Naive thymus-derived CD4-positive, alpha-beta T cell (primary cell): Measurements from ENCODE around the gene PIK3CA. TPM values are rescaled to one million over a fixed set of nuclear protein-coding genes. Genes with fewer than 3 reads are reported as not detected.
"Not testable (repeated sequence)": the region's sequence is repeated elsewhere in the genome, so short reads cannot be mapped to it uniquely, and the experiment has no call there.

ENCODE experiments used
- ATAC-seq: fragments of 150-1000 bp; cut with Tn5 transposase; 2 replicates; pipeline ENCODE4 v1.10.0; 2021; ENCODE audit warnings: mild to moderate bottlenecking, moderate library complexity
- CTCF ChIA-PET: fragments of 350-600 bp; sonication (Branson Sonifier 250); formaldehyde crosslinking; loops from one replicate; lab custom pipeline; 2021; ENCODE audit warnings: antibody characterized with exemption; lab: Charles Lee
- POLR2A ChIA-PET: fragments of 350-600 bp; sonication (Branson Sonifier 250); formaldehyde crosslinking; loops from one replicate; lab custom pipeline; 2021; ENCODE audit warnings: antibody characterized with exemption, inconsistent platforms; lab: Charles Lee
- DNase-seq, 9 donors: peaks; one replicate each; pipeline versions ENCODE4 v3.0.0 to v3.0.0-alpha.2; 2020 to 2022; ENCODE audit warnings: mixed read lengths in 1 of 9
- H3K27ac ChIP-seq: one replicate; pipeline ENCODE4 v1.7.0; 2013; ENCODE audit warnings: mild to moderate bottlenecking, low read depth, low read length, moderate library complexity
- H3K27me3 ChIP-seq, 2 donors: one replicate each; pipeline ENCODE4 v1.7.0; 2013; ENCODE audit warnings: low read length in 2 of 2, mild to moderate bottlenecking in 2 of 2, moderate library complexity in 2 of 2; ENCODE audit not compliant: control insufficient read depth in 2 of 2, insufficient read depth in 2 of 2
- H3K36me3 ChIP-seq, 3 experiments: 1 replicate in 2 of 3; 2 replicates in 1 of 3; pipeline ENCODE4 v1.7.0; 2013; ENCODE audit warnings: low read length in 3 of 3, mild to moderate bottlenecking in 3 of 3, moderate library complexity in 1 of 3; ENCODE audit not compliant: insufficient read depth in 3 of 3, control insufficient read depth in 2 of 3
- H3K4me1 ChIP-seq, 2 donors: one replicate each; pipeline ENCODE4 v1.7.0; 2013; ENCODE audit warnings: low read length in 2 of 2, mild to moderate bottlenecking in 2 of 2, moderate library complexity in 1 of 2; ENCODE audit not compliant: control insufficient read depth in 2 of 2, insufficient read depth in 2 of 2
- H3K4me3 ChIP-seq: 2 replicates; pipeline ENCODE4 v1.7.0; 2013; ENCODE audit warnings: mild to moderate bottlenecking, low read length
- H3K9me3 ChIP-seq, 3 experiments: 1 replicate in 2 of 3; 2 replicates in 1 of 3; pipeline ENCODE4 v1.7.0; 2013; ENCODE audit warnings: low read length in 3 of 3; ENCODE audit not compliant: control insufficient read depth in 2 of 3
- H3K27ac Mint-ChIP-seq, 9 donors: one replicate each; pipeline ENCODE4 v1.8.0; 2020 to 2022; ENCODE audit warnings: mixed read lengths in 9 of 9, mild to moderate bottlenecking in 8 of 9, moderate library complexity in 5 of 9, inconsistent platforms in 2 of 9
- H3K27me3 Mint-ChIP-seq, 5 donors: one replicate each; pipeline ENCODE4 v1.8.0; 2021 to 2022; ENCODE audit warnings: mixed read lengths in 5 of 5, mild to moderate bottlenecking in 1 of 5
- H3K36me3 Mint-ChIP-seq, 5 donors: one replicate each; pipeline ENCODE4 v1.8.0; 2020 to 2022; ENCODE audit warnings: mixed read lengths in 5 of 5, mild to moderate bottlenecking in 3 of 5, inconsistent platforms in 1 of 5
- H3K4me1 Mint-ChIP-seq, 7 donors: one replicate each; pipeline ENCODE4 v1.8.0; 2020 to 2022; ENCODE audit warnings: mixed read lengths in 7 of 7, mild to moderate bottlenecking in 3 of 7, inconsistent platforms in 1 of 7
- H3K4me3 Mint-ChIP-seq, 10 donors: one replicate each; pipeline ENCODE4 v1.8.0; 2020 to 2022; ENCODE audit warnings: mild to moderate bottlenecking in 10 of 10, mixed read lengths in 10 of 10, moderate library complexity in 6 of 10, inconsistent platforms in 2 of 10
- H3K9me3 Mint-ChIP-seq, 11 donors: one replicate each; pipeline ENCODE4 v1.8.0; 2020 to 2022; ENCODE audit warnings: mixed read lengths in 11 of 11, mild to moderate bottlenecking in 4 of 11, inconsistent platforms in 1 of 11, moderate library complexity in 1 of 11
- intact Hi-C, 2 donors: fragments of 100-400 bp; cut with micrococcal nuclease; formaldehyde crosslinking; loops; one replicate each; pipeline ENCODE4 v1.15.1; 2023
- polyA plus RNA-seq, 2 donors: library from polyadenylated mRNA; unstranded; fragments of 300-500 nt; fragmentation: Illumina TruSeq; gene quantifications; one replicate each; pipeline ENCODE4 v1.2.3, GENCODE V29; 2021
- total RNA-seq, 6 experiments: library from RNA in 5 of 6; stranded (reverse) in 5 of 6; gene quantifications; 1 replicate in 5 of 6; 2 replicates in 1 of 6; pipeline ENCODE4 v1.2.3 and lab custom pipeline; 2021 to 2026

The PIK3CA gene
- total and polyA plus RNA-seq, 7 experiments from 2014 or later: 16.7 to 58.1 (median 34.3) TPM

DNA sequence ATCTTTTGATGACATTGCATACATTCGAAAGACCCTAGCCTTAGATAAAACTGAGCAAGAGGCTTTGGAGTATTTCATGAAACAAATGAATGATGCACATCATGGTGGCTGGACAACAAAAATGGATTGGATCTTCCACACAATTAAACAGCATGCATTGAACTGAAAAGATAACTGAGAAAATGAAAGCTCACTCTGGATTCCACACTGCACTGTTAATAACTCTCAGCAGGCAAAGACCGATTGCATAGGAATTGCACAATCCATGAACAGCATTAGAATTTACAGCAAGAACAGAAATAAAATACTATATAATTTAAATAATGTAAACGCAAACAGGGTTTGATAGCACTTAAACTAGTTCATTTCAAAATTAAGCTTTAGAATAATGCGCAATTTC lies 86.0 kb downstream of the PIK3CA start:
- Histone ChIP-seq H3K4me1 (no peaks in the 10 kb centered on the region), H3K27ac (no peak overlapping the region), H3K9me3 (no peaks in the 10 kb centered on the region), H3K36me3 (peaks cover 0 to 16% (median 3%) of the 10 kb centered on the region in 3 experiments), H3K4me3 (no peak overlapping the region), H3K27me3 (no peaks in the 10 kb centered on the region)
- Mint-ChIP-seq H3K4me3 (no peak overlapping the region), H3K27me3 (no peaks in the 10 kb centered on the region), H3K36me3 (peaks cover 6 to 37% (median 27%) of the 10 kb centered on the region in 5 donors), H3K4me1 (peaks cover 4 to 13% (median 5%) of the 10 kb centered on the region in 7 donors), H3K9me3 (no peaks in the 10 kb centered on the region), H3K27ac (no peak overlapping the region)
- intact Hi-C loops: no loop called here
- ChIA-PET CTCF (interaction anchor here (0.8 kb wide), 1 partner anchor 798 kb away, joined by 3 read pairs; no protein-coding TSS in a partner anchor), POLR2A (no interaction called here)
- ATAC-seq (no peak), DNase-seq (no peak)

DNA sequence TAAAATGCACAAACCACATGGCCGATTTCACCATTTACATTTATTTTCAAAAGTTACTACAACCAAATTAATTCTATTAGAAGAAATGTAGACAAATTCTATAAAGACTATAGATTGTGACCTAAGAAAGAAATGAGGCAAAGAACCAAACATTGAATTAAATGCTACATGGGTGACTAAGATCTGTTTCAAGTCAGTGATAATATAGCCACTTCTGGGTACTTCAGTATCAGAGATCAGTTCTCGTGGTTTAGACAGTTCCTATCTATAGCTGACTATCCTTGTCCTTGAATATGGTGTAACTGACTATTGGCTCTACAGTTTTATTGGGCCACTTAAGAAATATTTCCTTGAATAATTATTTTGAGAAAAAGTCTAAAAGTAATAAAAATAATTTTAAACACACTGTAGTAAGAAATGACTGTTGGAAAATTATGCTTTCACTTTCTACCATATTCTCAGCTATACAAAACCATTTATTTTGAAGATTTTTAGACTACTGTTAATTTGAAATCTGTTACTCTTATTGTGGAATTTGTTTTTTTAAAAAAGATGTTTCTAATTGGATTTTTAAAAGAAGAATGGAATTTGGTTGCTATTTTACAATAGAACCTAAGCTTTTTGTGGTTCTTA lies 88.6 kb downstream of the PIK3CA start:
- no peaks in the 10 kb centered on the region for H3K9me3 Mint-ChIP-seq
- CTCF ChIA-PET: no interaction called here
- peak; percentile 51 for ATAC-seq

GRCh38 chr3:179240299-179240698 lies 92.1 kb downstream of the PIK3CA start:
- H3K4me3 Mint-ChIP-seq, H3K27me3 Mint-ChIP-seq, H3K36me3 Mint-ChIP-seq, intact Hi-C loops, H3K27me3 ChIP-seq, H3K9me3 Mint-ChIP-seq, CTCF ChIA-PET, H3K27ac ChIP-seq, POLR2A ChIA-PET, H3K4me3 ChIP-seq, DNase-seq, H3K36me3 ChIP-seq, H3K9me3 ChIP-seq, H3K27ac Mint-ChIP-seq, ATAC-seq, H3K4me1 ChIP-seq: not testable (repeated sequence)
- H3K4me1 Mint-ChIP-seq: peaks cover 2 to 12% (median 5%) of the 10 kb centered on the region in 7 donors

More for the DNA sequence above, 88.6 kb downstream of the PIK3CA start:
- Histone ChIP-seq H3K36me3 (peaks cover 0 to 6% (median 3%) of the 10 kb centered on the region in 3 experiments), H3K4me3 (no peak overlapping the region), H3K27ac (no peak overlapping the region), H3K4me1 (no peaks in the 10 kb centered on the region), H3K9me3 (no peaks in the 10 kb centered on the region), H3K27me3 (no peaks in the 10 kb centered on the region)
- no peak for DNase-seq
- Mint-ChIP-seq H3K27ac (peak overlapping the region in 6 of 9 donors; percentile 6 to 64 (median 32)), H3K27me3 (no peaks in the 10 kb centered on the region), H3K4me1 (peaks cover 4 to 13% (median 5%) of the 10 kb centered on the region in 7 donors), H3K36me3 (peaks cover 4 to 22% (median 14%) of the 10 kb centered on the region in 5 donors), H3K4me3 (no peak overlapping the region)
- intact Hi-C loops: no loop called here
- POLR2A ChIA-PET: no interaction called here

GRCh38 chr3:179242859-179243258 lies 94.7 kb downstream of the PIK3CA start:
- CTCF ChIA-PET: not testable (repeated sequence)

DNA sequence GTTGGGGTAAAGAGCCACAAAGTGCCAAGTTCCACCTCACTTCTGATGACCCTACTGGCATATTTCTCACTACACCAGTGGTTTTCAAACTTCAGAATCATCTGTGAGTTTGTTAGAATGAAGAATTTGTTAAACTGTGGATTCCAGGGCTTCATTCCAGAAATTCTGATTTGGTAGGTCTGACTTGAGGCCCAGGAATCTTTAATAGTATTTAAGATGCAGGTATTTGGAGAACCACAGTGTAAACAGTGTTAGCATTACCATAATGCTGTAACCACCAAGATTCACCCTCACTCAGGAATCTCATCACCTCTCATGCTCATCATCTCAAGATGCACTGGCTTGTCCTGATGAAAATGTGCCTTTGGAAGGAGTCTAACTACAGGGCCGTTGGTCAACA lies 96.7 kb downstream of the PIK3CA start:
- Histone ChIP-seq H3K27me3 (no peaks in the 10 kb centered on the region), H3K9me3 (no peaks in the 10 kb centered on the region), H3K4me3 (no peak overlapping the region), H3K4me1 (no peaks in the 10 kb centered on the region), H3K36me3 (no peaks in the 10 kb centered on the region), H3K27ac (no peak overlapping the region)
- peaks cover 0 to 2% (median 0%) of the 10 kb centered on the region in 11 donors for H3K9me3 Mint-ChIP-seq
- no peak for ATAC-seq
- no peaks in the 10 kb centered on the region for H3K27me3 Mint-ChIP-seq
- POLR2A ChIA-PET: interaction anchor here (0.6 kb wide), 1 partner anchor 181 kb away, joined by 4 read pairs; no protein-coding TSS in a partner anchor
- peaks cover 0 to 8% (median 4%) of the 10 kb centered on the region in 5 donors for H3K36me3 Mint-ChIP-seq
- H3K27ac Mint-ChIP-seq: no peak overlapping the region
- peaks cover 0 to 2% (median 0%) of the 10 kb centered on the region in 7 donors for H3K4me1 Mint-ChIP-seq
- CTCF ChIA-PET: no interaction called here
- H3K4me3 Mint-ChIP-seq: no peak overlapping the region
- intact Hi-C loops: no loop called here
- DNase-seq: no peak

More at GRCh38 chr3:179242859-179243258, 94.7 kb downstream of the PIK3CA start:
- intact Hi-C loops, H3K27ac ChIP-seq, POLR2A ChIA-PET, H3K27me3 Mint-ChIP-seq, H3K9me3 ChIP-seq, H3K9me3 Mint-ChIP-seq, H3K36me3 Mint-ChIP-seq, ATAC-seq, H3K4me1 Mint-ChIP-seq, H3K27me3 ChIP-seq, H3K36me3 ChIP-seq, H3K4me3 Mint-ChIP-seq, H3K4me1 ChIP-seq, H3K27ac Mint-ChIP-seq, DNase-seq, H3K4me3 ChIP-seq: not testable (repeated sequence)

DNA sequence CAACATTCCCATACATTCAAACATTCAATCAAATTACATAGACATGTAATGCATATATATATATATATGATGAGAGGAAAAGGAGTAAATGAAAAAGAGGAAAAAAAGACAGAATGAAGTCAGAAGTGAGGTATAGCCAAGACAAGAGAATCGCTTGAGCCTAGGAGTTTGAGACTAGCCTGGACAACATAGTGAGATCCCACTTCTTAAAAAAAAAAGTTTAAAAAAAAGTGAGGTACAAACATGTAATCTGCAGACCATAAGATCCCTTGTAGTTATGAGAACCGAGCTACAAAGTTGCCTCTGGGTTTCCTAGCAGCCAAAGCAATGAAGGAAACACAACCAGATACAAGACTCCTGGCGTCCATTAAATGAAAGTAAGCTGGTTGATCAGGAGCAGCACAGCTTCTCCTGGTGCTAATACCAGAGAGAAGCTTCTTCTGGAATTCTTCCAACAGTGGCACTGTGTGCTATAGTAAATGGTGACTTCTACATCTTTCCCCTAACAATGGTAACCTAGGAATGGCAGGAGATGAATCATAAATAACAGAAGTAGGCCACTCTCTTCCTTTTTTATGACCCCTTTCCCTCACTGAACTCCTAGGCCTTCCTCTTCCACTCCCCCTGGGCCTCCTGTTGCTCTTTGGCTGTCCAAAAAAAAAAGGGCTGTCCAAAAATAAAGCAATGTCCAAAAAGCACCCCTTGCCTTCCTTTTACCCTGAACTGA lies 99.3 kb downstream of the PIK3CA start:
- Histone ChIP-seq H3K27ac (no peak overlapping the region), H3K27me3 (no peaks in the 10 kb centered on the region), H3K4me1 (no peaks in the 10 kb centered on the region), H3K36me3 (no peaks in the 10 kb centered on the region), H3K9me3 (no peaks in the 10 kb centered on the region), H3K4me3 (no peak overlapping the region)
- ChIA-PET POLR2A (interaction anchor here (1.6 kb wide), 1 partner anchor 8 kb away, joined by 4 read pairs; no protein-coding TSS in a partner anchor), CTCF (no interaction called here)
- DNase-seq (no peak), ATAC-seq (no peak)
- Mint-ChIP-seq H3K4me3 (no peak overlapping the region), H3K9me3 (peaks cover 0 to 4% (median 0%) of the 10 kb centered on the region in 11 donors), H3K27me3 (no peaks in the 10 kb centered on the region), H3K27ac (no peak overlapping the region), H3K4me1 (peaks cover 0 to 2% (median 0%) of the 10 kb centered on the region in 7 donors), H3K36me3 (peaks cover 0 to 20% (median 11%) of the 10 kb centered on the region in 5 donors)
- intact Hi-C loops: no loop called here
